Measurements from ENCODE around the gene DNTTIP2. TPM values are rescaled to one million over a fixed set of nuclear protein-coding genes. Genes with fewer than 3 reads are reported as not detected.
A peak's percentile ranks its signal among the peaks of the same experiment; 100 is the strongest.

Gene DNTTIP2
- total and polyA plus RNA-seq, 9 of the 15 experiments (the other 6 are each of a cell fraction or from before 2014, with no cell fraction given): 50.4 to 138 (median 97.0) TPM

- TF ChIP-seq, protein P1, sequence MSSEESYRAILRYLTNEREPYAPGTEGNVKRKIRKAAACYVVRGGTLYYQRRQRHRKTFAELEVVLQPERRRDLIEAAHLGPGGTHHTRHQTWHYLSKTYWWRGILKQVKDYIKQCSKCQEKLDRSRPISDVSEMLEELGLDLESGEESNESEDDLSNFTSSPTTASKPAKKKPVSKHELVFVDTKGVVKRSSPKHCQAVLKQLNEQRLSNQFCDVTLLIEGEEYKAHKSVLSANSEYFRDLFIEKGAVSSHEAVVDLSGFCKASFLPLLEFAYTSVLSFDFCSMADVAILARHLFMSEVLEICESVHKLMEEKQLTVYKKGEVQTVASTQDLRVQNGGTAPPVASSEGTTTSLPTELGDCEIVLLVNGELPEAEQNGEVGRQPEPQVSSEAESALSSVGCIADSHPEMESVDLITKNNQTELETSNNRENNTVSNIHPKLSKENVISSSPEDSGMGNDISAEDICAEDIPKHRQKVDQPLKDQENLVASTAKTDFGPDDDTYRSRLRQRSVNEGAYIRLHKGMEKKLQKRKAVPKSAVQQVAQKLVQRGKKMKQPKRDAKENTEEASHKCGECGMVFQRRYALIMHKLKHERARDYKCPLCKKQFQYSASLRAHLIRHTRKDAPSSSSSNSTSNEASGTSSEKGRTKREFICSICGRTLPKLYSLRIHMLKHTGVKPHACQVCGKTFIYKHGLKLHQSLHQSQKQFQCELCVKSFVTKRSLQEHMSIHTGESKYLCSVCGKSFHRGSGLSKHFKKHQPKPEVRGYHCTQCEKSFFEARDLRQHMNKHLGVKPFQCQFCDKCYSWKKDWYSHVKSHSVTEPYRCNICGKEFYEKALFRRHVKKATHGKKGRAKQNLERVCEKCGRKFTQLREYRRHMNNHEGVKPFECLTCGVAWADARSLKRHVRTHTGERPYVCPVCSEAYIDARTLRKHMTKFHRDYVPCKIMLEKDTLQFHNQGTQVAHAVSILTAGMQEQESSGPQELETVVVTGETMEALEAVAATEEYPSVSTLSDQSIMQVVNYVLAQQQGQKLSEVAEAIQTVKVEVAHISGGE (CRISPR knock-in tag; IDR thresholded peaks at IDR 0.05): peak in 1 of 3 experiments; percentile 34; a peak in 1 of 6 replicates
- TF ChIP-seq ATF1 (CRISPR knock-in tag; IDR thresholded peaks at IDR 0.05): peak; percentile 78
- peak; percentile 98 for TF ChIP-seq ATF1 (tag; IDR thresholded peaks at IDR 0.05)
- TF ChIP-seq, protein P2, sequence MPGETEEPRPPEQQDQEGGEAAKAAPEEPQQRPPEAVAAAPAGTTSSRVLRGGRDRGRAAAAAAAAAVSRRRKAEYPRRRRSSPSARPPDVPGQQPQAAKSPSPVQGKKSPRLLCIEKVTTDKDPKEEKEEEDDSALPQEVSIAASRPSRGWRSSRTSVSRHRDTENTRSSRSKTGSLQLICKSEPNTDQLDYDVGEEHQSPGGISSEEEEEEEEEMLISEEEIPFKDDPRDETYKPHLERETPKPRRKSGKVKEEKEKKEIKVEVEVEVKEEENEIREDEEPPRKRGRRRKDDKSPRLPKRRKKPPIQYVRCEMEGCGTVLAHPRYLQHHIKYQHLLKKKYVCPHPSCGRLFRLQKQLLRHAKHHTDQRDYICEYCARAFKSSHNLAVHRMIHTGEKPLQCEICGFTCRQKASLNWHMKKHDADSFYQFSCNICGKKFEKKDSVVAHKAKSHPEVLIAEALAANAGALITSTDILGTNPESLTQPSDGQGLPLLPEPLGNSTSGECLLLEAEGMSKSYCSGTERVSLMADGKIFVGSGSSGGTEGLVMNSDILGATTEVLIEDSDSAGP (CRISPR knock-in tag; IDR thresholded peaks at IDR 0.05): no peak
- TF ChIP-seq, protein P3, sequence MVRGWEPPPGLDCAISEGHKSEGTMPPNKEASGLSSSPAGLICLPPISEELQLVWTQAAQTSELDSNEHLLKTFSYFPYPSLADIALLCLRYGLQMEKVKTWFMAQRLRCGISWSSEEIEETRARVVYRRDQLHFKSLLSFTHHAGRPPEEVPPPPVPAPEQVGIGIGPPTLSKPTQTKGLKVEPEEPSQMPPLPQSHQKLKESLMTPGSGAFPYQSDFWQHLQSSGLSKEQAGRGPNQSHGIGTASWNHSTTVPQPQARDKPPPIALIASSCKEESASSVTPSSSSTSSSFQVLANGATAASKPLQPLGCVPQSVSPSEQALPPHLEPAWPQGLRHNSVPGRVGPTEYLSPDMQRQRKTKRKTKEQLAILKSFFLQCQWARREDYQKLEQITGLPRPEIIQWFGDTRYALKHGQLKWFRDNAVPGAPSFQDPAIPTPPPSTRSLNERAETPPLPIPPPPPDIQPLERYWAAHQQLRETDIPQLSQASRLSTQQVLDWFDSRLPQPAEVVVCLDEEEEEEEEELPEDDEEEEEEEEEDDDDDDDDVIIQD (CRISPR knock-in tag; IDR thresholded peaks at IDR 0.05): no peak
- TF ChIP-seq CGGBP1 (CRISPR knock-in tag; IDR thresholded peaks at IDR 0.05): no peak; the same call in 1 of the 2 replicates
- peak; percentile 78 for TF ChIP-seq SMAD1 (IDR thresholded peaks at IDR 0.05; ENCODE audit: low read depth, low read length, partially characterized antibody)
- peak; percentile 100 for TF ChIP-seq BRD9 (IDR thresholded peaks at IDR 0.05; ENCODE audit: low read depth, partially characterized antibody)
- TF ChIP-seq NFXL1 (CRISPR knock-in tag; IDR thresholded peaks at IDR 0.05): no peak
- TF ChIP-seq OTX1 (CRISPR knock-in tag; IDR thresholded peaks at IDR 0.05): 0 out of 2 replicates have a peak, but pooled peaks have one; percentile 20
- TF ChIP-seq ETV1 (tag; conservative IDR thresholded peaks at IDR 0.05; ENCODE audit: low read depth): peak; percentile 56
- TF ChIP-seq TEAD4 (IDR thresholded peaks at IDR 0.05; ENCODE audit: low read length): 0 out of 2 replicates have a peak, but pooled peaks have one; percentile 38
- TF ChIP-seq TEAD4 (CRISPR knock-in tag; IDR thresholded peaks at IDR 0.05; ENCODE audit: borderline replicate concordance): no peak
- TF ChIP-seq ETS2 (tag; IDR thresholded peaks at IDR 0.05; ENCODE audit: borderline replicate concordance, poor library complexity, severe bottlenecking): no peak
- TF ChIP-seq ELF1 (tag; IDR thresholded peaks at IDR 0.05): peak; percentile 65; the same call in 1 of the 2 replicates
- peak; percentile 68; the same call in 1 of the 2 replicates for TF ChIP-seq ZNF12 (CRISPR knock-in tag; IDR thresholded peaks at IDR 0.05)
- no peak for TF ChIP-seq BCL6 (CRISPR knock-in tag; IDR thresholded peaks at IDR 0.05)
- TF ChIP-seq RBM22 (IDR thresholded peaks at IDR 0.05; ENCODE audit: low read depth, low read length, poor library complexity, severe bottlenecking): peak; percentile 68
- TF ChIP-seq, protein P4, sequence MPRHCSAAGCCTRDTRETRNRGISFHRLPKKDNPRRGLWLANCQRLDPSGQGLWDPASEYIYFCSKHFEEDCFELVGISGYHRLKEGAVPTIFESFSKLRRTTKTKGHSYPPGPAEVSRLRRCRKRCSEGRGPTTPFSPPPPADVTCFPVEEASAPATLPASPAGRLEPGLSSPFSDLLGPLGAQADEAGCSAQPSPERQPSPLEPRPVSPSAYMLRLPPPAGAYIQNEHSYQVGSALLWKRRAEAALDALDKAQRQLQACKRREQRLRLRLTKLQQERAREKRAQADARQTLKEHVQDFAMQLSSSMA (CRISPR knock-in tag; IDR thresholded peaks at IDR 0.05): no peak
- TF ChIP-seq NEUROD1 (IDR thresholded peaks at IDR 0.05; ENCODE audit: borderline replicate concordance, low read depth, low read length, partially characterized antibody): peak; percentile 65
These were observed at the start of gene DNTTIP2 (continued) for GRCh38 chr1:93878889-93879586.

Measured in K562 (cell line).